ENCODE measurements around the gene BEST4.

Gene BEST4

DNA sequence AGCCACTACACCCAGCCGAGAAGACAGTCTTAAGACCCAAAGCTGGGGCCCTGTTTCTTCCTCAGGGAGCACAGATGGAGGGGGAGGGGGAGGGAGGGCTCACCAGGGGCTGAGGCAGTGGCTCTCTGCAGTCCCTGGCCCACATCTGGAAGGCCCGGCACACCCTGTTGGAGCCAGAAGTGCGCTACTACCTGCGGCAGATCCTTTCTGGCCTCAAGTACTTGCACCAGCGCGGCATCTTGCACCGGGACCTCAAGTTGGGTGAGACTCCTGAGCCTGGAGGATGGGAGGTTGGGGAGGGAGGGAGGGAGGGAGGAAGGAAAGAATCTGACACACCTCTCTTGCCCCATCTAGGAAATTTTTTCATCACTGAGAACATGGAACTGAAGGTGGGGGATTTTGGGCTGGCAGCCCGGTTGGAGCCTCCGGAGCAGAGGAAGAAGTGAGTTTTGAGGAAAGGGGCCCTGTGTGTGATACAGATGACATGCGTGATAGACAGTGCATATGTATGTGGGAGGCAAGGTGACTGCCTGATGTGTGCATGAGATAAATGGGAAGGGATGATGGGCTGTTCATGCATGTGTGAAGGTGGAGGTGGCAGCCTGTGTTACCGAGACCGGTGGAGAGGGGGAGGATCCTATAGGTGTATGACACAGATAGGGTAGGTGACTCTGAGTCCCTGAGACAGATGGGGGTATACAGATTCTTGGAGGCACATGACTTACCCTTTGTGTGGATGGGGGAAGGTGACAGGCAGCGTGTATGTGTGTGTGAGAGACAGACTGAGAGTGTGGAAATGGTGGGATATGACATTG lies 13.7 kb upstream of the BEST4 start:
- Histone ChIP-seq H2AFZ (ENCODE audit: low read length) (no peak overlapping the region), H3K9me3 (replicated peaks in 1 of 2; ENCODE audit: control insufficient read depth in 2 of 2, insufficient read depth in 1 of 2, low read depth in 1 of 2, low read length in 2 of 2) (no peaks in the 10 kb centered on the region), H3K36me3 (replicated peaks in 1 of 2; ENCODE audit: control insufficient read depth in 2 of 2, insufficient read depth in 2 of 2, low read length in 2 of 2) (peaks cover 22 to 40% of the 10 kb centered on the region in 2 donors), H3K27ac (replicated peaks; ENCODE audit: low read length) (peak overlapping the region; percentile 37), H3K14ac (ENCODE audit: low read length) (peak overlapping the region; percentile 49), H2BK5ac (ENCODE audit: low read length) (peak overlapping the region; percentile 40), H3K4me3 (ENCODE audit: low read length in 2 of 2) (peak overlapping the region; percentile 21 to 30), H4K8ac (ENCODE audit: low read depth, low read length) (no peak overlapping the region), H3K4me2 (ENCODE audit: insufficient read depth, low read length, poor library complexity, severe bottlenecking) (peak overlapping the region; percentile 52), H3K4me1 (ENCODE audit: control insufficient read depth in 2 of 2, insufficient read depth in 1 of 2, low read depth in 1 of 2, low read length in 2 of 2) (peaks cover 25 to 26% of the 10 kb centered on the region in 2 donors), H3K23ac (ENCODE audit: low read depth, low read length, poor library complexity) (no peak overlapping the region), H2BK120ac (ENCODE audit: low read depth, low read length) (no peak overlapping the region), H3K4ac (ENCODE audit: low read length) (no peak overlapping the region), H3K9ac (ENCODE audit: low read depth, low read length, poor library complexity) (peak overlapping the region; percentile 73), H2BK15ac (ENCODE audit: low read length) (peak overlapping the region; percentile 77), H3K79me1 (ENCODE audit: low read depth, low read length) (peaks cover 6% of the 10 kb centered on the region), H4K91ac (ENCODE audit: low read depth, low read length, poor library complexity) (no peak overlapping the region), H2BK12ac (ENCODE audit: low read length) (no peak overlapping the region), H3K18ac (ENCODE audit: low read length) (peak overlapping the region; percentile 87), H2AK5ac (ENCODE audit: low read depth, low read length) (peak overlapping the region; percentile 61), H3K27me3 (ENCODE audit: control insufficient read depth in 3 of 3, insufficient read depth in 3 of 3, low read depth in 1 of 3, low read length in 3 of 3) (no peaks in the 10 kb centered on the region)
- WGBS, 2 donors (ENCODE audit: extremely low coverage in 2 of 2, insufficient read length in 2 of 2, insufficient replicate concordance in 1 of 2) = no CpG with 5 or more reads among the region's 13 CpGs
- DNase-seq (ENCODE audit: low spot score) = no peak

DNA sequence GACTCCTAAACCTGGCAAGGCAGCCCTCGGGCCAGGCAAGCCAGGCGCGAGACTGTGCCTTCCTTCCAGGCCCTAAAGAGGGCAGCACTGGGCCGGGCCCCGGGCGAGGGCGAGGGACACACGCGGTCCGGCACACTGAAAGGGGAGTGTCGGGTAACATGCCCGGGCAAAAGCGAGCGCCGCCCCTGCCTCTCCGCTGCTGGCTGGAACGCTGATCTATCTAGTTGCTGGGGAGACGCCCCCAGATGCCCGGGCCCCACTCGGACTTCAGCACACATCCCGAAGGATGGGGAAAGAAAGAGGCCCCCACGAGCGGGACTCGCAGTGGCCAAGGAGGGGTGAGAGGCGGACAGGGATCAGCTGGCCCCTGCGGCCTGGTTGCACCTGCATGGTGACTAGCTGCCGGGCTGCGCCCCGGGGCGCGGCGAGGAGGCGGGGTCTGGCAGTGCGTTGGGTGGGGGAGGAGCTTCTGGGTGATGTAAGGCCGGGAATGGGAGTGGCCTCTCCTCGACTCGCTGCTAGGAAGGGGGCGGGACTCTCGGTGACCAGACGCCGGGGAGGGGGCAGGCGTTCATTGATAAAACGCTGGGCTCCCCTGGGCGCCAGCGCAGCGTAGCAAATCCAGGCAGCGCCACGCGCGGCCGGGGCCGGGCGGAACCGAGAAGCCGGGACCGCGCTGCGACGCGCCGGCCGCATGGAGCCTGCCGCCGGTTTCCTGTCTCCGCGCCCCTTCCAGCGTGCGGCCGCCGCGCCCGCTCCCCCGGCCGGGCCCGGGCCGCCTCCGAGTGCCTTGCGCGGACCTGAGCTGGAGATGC lies 12.0 kb upstream of the BEST4 start, which contains the start of gene PLK3:
PLK3 (plus strand) TSS at position 608 of the 815 bp plus-strand sequence; CDS start at position 695, 87 bp downstream.
- H2AFZ ChIP-seq (ENCODE audit: low read length) = peak within 1 kb of the TSS; percentile 87
- peak within 1 kb of the TSS; percentile 90 for H2BK5ac ChIP-seq (ENCODE audit: low read length)
- peak within 1 kb of the TSS; percentile 33 for H2BK12ac ChIP-seq (ENCODE audit: low read length)
- peak within 1 kb of the TSS; percentile 90 for H3K14ac ChIP-seq (ENCODE audit: low read length)
- peak within 1 kb of the TSS; percentile 99 for H3K4me2 ChIP-seq (ENCODE audit: insufficient read depth, low read length, poor library complexity, severe bottlenecking)
- H4K8ac ChIP-seq (ENCODE audit: low read depth, low read length) = no peak within 1 kb of the TSS
- peak within 1 kb of the TSS; percentile 89 for H2AK5ac ChIP-seq (ENCODE audit: low read depth, low read length)
- no peak within 1 kb of the TSS for H2BK120ac ChIP-seq (ENCODE audit: low read depth, low read length)
- H3K79me1 ChIP-seq (ENCODE audit: low read depth, low read length) = peaks cover 6% of the 10 kb centered on the region
- peaks cover 15 to 23% of the 10 kb centered on the region in 2 donors for H3K36me3 ChIP-seq (replicated peaks in 1 of 2; ENCODE audit: control insufficient read depth in 2 of 2, insufficient read depth in 2 of 2, low read length in 2 of 2)
- WGBS, 2 donors (ENCODE audit: extremely low coverage in 2 of 2, insufficient read length in 2 of 2, insufficient replicate concordance in 1 of 2) = no CpG with 5 or more reads among the region's 79 CpGs
- DNase-seq (ENCODE audit: low spot score) = peak; percentile 96
- H4K91ac ChIP-seq (ENCODE audit: low read depth, low read length, poor library complexity) = no peak within 1 kb of the TSS
- H3K9ac ChIP-seq (ENCODE audit: low read depth, low read length, poor library complexity) = peak within 1 kb of the TSS; percentile 91
- peak within 1 kb of the TSS; percentile 70 for H3K23ac ChIP-seq (ENCODE audit: low read depth, low read length, poor library complexity)
- H3K27ac ChIP-seq (replicated peaks; ENCODE audit: low read length) = peak within 1 kb of the TSS; percentile 91
- H2BK15ac ChIP-seq (ENCODE audit: low read length) = peak within 1 kb of the TSS; percentile 84
- H3K4ac ChIP-seq (ENCODE audit: low read length) = no peak within 1 kb of the TSS
- H3K9me3 ChIP-seq (replicated peaks in 1 of 2; ENCODE audit: control insufficient read depth in 2 of 2, insufficient read depth in 1 of 2, low read depth in 1 of 2, low read length in 2 of 2) = no peaks in the 10 kb centered on the region
- peak within 1 kb of the TSS; percentile 96 for H3K18ac ChIP-seq (ENCODE audit: low read length)
- H3K4me3 ChIP-seq (ENCODE audit: low read length in 2 of 2) = peak within 1 kb of the TSS; percentile 66 to 87
- no peaks in the 10 kb centered on the region for H3K27me3 ChIP-seq (ENCODE audit: control insufficient read depth in 3 of 3, insufficient read depth in 3 of 3, low read depth in 1 of 3, low read length in 3 of 3)
- H3K4me1 ChIP-seq (ENCODE audit: control insufficient read depth in 2 of 2, insufficient read depth in 1 of 2, low read depth in 1 of 2, low read length in 2 of 2) = peaks cover 22 to 23% of the 10 kb centered on the region in 2 donors

DNA sequence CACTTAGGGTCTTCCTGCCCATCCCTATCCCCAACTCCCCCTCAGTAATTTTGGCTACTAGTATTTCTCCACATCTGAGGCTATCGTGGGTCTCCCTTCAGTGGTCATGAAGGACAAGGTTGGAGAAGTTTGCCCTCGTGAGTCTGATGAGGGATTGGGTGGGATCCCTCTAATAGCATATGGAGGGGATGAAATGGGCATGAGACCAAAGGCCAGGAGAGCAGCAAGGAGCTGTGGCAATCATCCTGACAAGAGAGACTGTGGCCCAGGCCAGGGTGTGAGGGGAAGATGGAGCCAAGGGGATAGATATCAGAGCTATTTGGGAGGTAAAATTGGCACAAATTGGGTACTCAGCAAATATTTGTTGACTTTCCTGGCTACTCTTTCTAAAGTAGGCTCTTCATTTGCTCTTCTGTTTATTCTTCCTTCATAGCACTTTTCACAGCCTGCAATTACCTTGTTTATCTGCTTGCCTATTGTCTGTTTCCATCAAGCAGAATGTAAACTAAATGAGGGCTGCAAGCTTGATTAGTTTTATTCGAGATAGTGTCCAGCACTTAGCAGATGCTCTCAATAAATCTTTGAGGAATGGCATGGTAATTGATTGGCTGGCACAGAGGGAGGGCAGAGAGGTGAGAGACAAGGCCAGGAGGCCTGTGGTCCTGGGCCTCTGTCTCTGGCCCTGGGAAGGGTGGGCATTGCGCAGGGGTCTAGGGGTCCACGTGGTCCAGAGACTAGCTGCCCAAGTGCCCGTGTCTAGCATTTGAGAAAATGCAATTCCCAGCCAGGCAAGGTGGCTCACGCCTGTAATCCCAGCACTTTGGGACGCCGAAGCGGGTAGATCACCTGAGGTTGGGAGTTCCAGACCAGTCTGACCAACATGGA lies 10.8 kb upstream of the BEST4 start:
- H3K36me3 ChIP-seq (replicated peaks in 1 of 2; ENCODE audit: control insufficient read depth in 2 of 2, insufficient read depth in 2 of 2, low read length in 2 of 2) = peaks cover 6 to 11% of the 10 kb centered on the region in 2 donors
- H2BK12ac ChIP-seq (ENCODE audit: low read length) = peak overlapping the region; percentile 90
- H4K8ac ChIP-seq (ENCODE audit: low read depth, low read length) = no peak overlapping the region
- peak overlapping the region; percentile 41 for H2AFZ ChIP-seq (ENCODE audit: low read length)
- peak overlapping the region; percentile 77 for H3K9ac ChIP-seq (ENCODE audit: low read depth, low read length, poor library complexity)
- peak overlapping the region; percentile 80 for H3K18ac ChIP-seq (ENCODE audit: low read length)
- H3K23ac ChIP-seq (ENCODE audit: low read depth, low read length, poor library complexity) = no peak overlapping the region
- no peak for DNase-seq (ENCODE audit: low spot score)
- peak overlapping the region; percentile 21 for H3K14ac ChIP-seq (ENCODE audit: low read length)
- no peak overlapping the region for H3K27ac ChIP-seq (replicated peaks; ENCODE audit: low read length)
- H4K91ac ChIP-seq (ENCODE audit: low read depth, low read length, poor library complexity) = no peak overlapping the region
- H3K79me1 ChIP-seq (ENCODE audit: low read depth, low read length) = peaks cover 6% of the 10 kb centered on the region
- H2BK120ac ChIP-seq (ENCODE audit: low read depth, low read length) = no peak overlapping the region
- no CpG with 5 or more reads among the region's 10 CpGs for WGBS, 2 donors (ENCODE audit: extremely low coverage in 2 of 2, insufficient read length in 2 of 2, insufficient replicate concordance in 1 of 2)
- H2BK15ac ChIP-seq (ENCODE audit: low read length) = peak overlapping the region; percentile 85
- no peak overlapping the region for H3K4me3 ChIP-seq (ENCODE audit: low read length in 2 of 2)
- H3K4me2 ChIP-seq (ENCODE audit: insufficient read depth, low read length, poor library complexity, severe bottlenecking) = no peak overlapping the region
- peaks cover 22 to 23% of the 10 kb centered on the region in 2 donors for H3K4me1 ChIP-seq (ENCODE audit: control insufficient read depth in 2 of 2, insufficient read depth in 1 of 2, low read depth in 1 of 2, low read length in 2 of 2)
- H3K9me3 ChIP-seq (replicated peaks in 1 of 2; ENCODE audit: control insufficient read depth in 2 of 2, insufficient read depth in 1 of 2, low read depth in 1 of 2, low read length in 2 of 2) = no peaks in the 10 kb centered on the region
- H3K27me3 ChIP-seq (ENCODE audit: control insufficient read depth in 3 of 3, insufficient read depth in 3 of 3, low read depth in 1 of 3, low read length in 3 of 3) = no peaks in the 10 kb centered on the region
- no peak overlapping the region for H2BK5ac ChIP-seq (ENCODE audit: low read length)
- H3K4ac ChIP-seq (ENCODE audit: low read length) = no peak overlapping the region
- H2AK5ac ChIP-seq (ENCODE audit: low read depth, low read length) = peak overlapping the region; percentile 90

Measured in neuronal stem cell (in vitro differentiated cells).